PC-9 (cell line): Measurements from ENCODE around the gene OSGIN1. TPM values are rescaled to one million over a fixed set of nuclear protein-coding genes. Genes with fewer than 3 reads are reported as not detected.

Source experiments
- BruUV-seq: library from RNA; stranded (reverse); fragments of 400-500 nt; replicated peaks from 2 replicates; lab custom pipeline; 2021; lab: Mats Ljungman, UMichigan
- CTCF ChIA-PET: fragments of 300-600 bp; sonication (Branson Sonifier 250); formaldehyde crosslinking; loops from one replicate; lab custom pipeline; 2022; ENCODE audit warnings: antibody characterized with exemption; lab: Charles Lee
- POLR2A ChIA-PET: fragments of 300-600 bp; sonication (Branson Sonifier 250); formaldehyde crosslinking; loops from one replicate; lab custom pipeline; 2022; ENCODE audit warnings: antibody characterized with exemption; ENCODE audit not compliant: unreplicated experiment; lab: Charles Lee
- DNase-seq, 2 experiments: peaks; one replicate each; pipeline versions ENCODE4 v3.0.0 to v3.0.0-alpha.2; 2015 to 2022; ENCODE audit warnings: mixed read lengths in 1 of 2
- H2AFZ ChIP-seq: fragments of 200-600 bp; sonication (generic); 2 replicates; pipeline ENCODE4 v1.8.1; 2017; ENCODE audit warnings: antibody characterized with exemption
- H3F3A ChIP-seq: fragments of 200-600 bp; sonication (generic); 2 replicates; pipeline ENCODE4 v1.8.1; 2017; ENCODE audit warnings: antibody characterized with exemption, mild to moderate bottlenecking, low read depth; ENCODE audit not compliant: insufficient read depth
- H3K27ac ChIP-seq: fragments of 200-600 bp; sonication (generic); 2 replicates; pipeline ENCODE4 v1.6.1; 2016; ENCODE audit warnings: mixed run types
- H3K27me3 ChIP-seq: fragments of 200-600 bp; sonication (generic); 2 replicates; pipeline ENCODE4 v1.6.1; 2016; ENCODE audit warnings: low read depth, mixed run types; ENCODE audit not compliant: insufficient read depth
- H3K36me3 ChIP-seq: fragments of 200-600 bp; sonication (generic); 2 replicates; pipeline ENCODE4 v1.6.1; 2016; ENCODE audit warnings: low read depth, mixed run types
- H3K4me1 ChIP-seq: fragments of 200-600 bp; sonication (generic); replicated peaks from 2 replicates; pipeline ENCODE4 v1.6.1; 2016; ENCODE audit warnings: mixed run types; ENCODE audit not compliant: insufficient read depth
- H3K4me2 ChIP-seq: fragments of 200-600 bp; sonication (generic); 2 replicates; pipeline ENCODE4 v1.6.1; 2017; ENCODE audit warnings: mixed run types
- H3K4me3 ChIP-seq: fragments of 200-600 bp; sonication (generic); 2 replicates; pipeline ENCODE4 v1.6.1; 2016; ENCODE audit warnings: mixed run types
- H3K79me2 ChIP-seq: fragments of 200-600 bp; sonication (generic); 2 replicates; pipeline ENCODE4 v1.6.1; 2017; ENCODE audit warnings: low read depth, mixed run types
- H3K9me2 ChIP-seq: fragments of 200-600 bp; sonication (generic); 2 replicates; pipeline ENCODE4 v1.8.1; 2017; ENCODE audit warnings: mild to moderate bottlenecking; ENCODE audit not compliant: insufficient read depth
- H3K9me3 ChIP-seq: fragments of 200-600 bp; sonication (generic); 2 replicates; pipeline ENCODE4 v1.8.1; 2016; ENCODE audit warnings: low read depth; ENCODE audit not compliant: insufficient read depth
- H4K20me1 ChIP-seq: fragments of 200-600 bp; sonication (generic); 2 replicates; pipeline ENCODE4 v1.8.1; 2017; ENCODE audit not compliant: insufficient read depth
- EZH2 ChIP-seq: fragments of 200-600 bp; sonication (generic); IDR thresholded peaks from 2 replicates; pipeline ENCODE4 v1.8.0; 2017; ENCODE audit warnings: antibody characterized with exemption, low read depth
- intact Hi-C: fragments of 100-400 bp; cut with micrococcal nuclease; formaldehyde crosslinking; loops from one replicate; pipeline ENCODE4 v1.10.0; 2022; ENCODE audit not compliant: unreplicated experiment
- total RNA-seq: library from RNA; stranded (reverse); gene quantifications from 2 replicates; pipeline ENCODE4 v1.2.3, GENCODE V29; 2021
- TF ChIP-seq, protein P1 (sequence below): fragments of 200-600 bp; sonication (generic); conservative IDR thresholded peaks from 2 replicates; pipeline ENCODE4 v1.6.1; 2017; ENCODE audit warnings: mixed run types, antibody characterized with exemption, mild to moderate bottlenecking, moderate library complexity

The OSGIN1 gene
- total RNA-seq, 1 experiment from 2014 or later: 44.8 TPM

- Histone ChIP-seq H3K4me3 (no peak overlapping the region), H3K36me3 (0 out of 2 replicates have a peak, but pooled peaks cover 4% of the 10 kb centered on the region), H2AFZ (no peak overlapping the region), H3K9me2 (no peaks in the 10 kb centered on the region), H3K27me3 (no peaks in the 10 kb centered on the region), H3K79me2 (no peaks in the 10 kb centered on the region), H3K4me1 (no peaks in the 10 kb centered on the region), H3K27ac (no peak overlapping the region), H3K9me3 (no peaks in the 10 kb centered on the region), H3F3A (no peaks in the 10 kb centered on the region), H4K20me1 (no peaks in the 10 kb centered on the region; the same call in 1 of the 2 replicates), H3K4me2 (no peak overlapping the region)
- BruUV-seq: no TSS peak
- POLR2A ChIA-PET: interaction anchor here (0.6 to 0.7 kb wide), 2 partner anchors 90 to 1131 kb away, joined by 4 to 6 read pairs; no protein-coding TSS in a partner anchor
- CTCF ChIA-PET: no interaction called here
- no peak for DNase-seq
- TF ChIP-seq, protein P1, sequence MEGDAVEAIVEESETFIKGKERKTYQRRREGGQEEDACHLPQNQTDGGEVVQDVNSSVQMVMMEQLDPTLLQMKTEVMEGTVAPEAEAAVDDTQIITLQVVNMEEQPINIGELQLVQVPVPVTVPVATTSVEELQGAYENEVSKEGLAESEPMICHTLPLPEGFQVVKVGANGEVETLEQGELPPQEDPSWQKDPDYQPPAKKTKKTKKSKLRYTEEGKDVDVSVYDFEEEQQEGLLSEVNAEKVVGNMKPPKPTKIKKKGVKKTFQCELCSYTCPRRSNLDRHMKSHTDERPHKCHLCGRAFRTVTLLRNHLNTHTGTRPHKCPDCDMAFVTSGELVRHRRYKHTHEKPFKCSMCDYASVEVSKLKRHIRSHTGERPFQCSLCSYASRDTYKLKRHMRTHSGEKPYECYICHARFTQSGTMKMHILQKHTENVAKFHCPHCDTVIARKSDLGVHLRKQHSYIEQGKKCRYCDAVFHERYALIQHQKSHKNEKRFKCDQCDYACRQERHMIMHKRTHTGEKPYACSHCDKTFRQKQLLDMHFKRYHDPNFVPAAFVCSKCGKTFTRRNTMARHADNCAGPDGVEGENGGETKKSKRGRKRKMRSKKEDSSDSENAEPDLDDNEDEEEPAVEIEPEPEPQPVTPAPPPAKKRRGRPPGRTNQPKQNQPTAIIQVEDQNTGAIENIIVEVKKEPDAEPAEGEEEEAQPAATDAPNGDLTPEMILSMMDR: no peak
- no peak for TF ChIP-seq EZH2
- intact Hi-C loops: no loop called here
These were observed 41.8 kb upstream of the OSGIN1 start for GRCh38 chr16:83911290-83911689.

GRCh38 chr16:83912519-83913244 lies 40.4 kb upstream of the OSGIN1 start:
- H3K36me3 ChIP-seq: 0 out of 2 replicates have a peak, but pooled peaks cover under 1% of the 10 kb centered on the region
- no peaks in the 10 kb centered on the region for H3F3A ChIP-seq
- ChIA-PET CTCF (interaction anchor here (0.7 to 0.9 kb wide), 2 partner anchors 41 to 101 kb away, joined by 3 read pairs; no protein-coding TSS in a partner anchor), POLR2A (interaction anchor here (0.6 kb wide), 2 partner anchors 9 to 548 kb away, joined by 3 to 4 read pairs; no protein-coding TSS in a partner anchor)
- no peak overlapping the region for H3K27ac ChIP-seq
- DNase-seq: no peak
- no peaks in the 10 kb centered on the region for H3K4me1 ChIP-seq
- no peak overlapping the region for H2AFZ ChIP-seq
- H3K4me2 ChIP-seq: no peak overlapping the region
- H3K9me3 ChIP-seq: no peaks in the 10 kb centered on the region
- H3K9me2 ChIP-seq: no peaks in the 10 kb centered on the region
- BruUV-seq: no TSS peak
- no peak overlapping the region for H3K4me3 ChIP-seq
- no peaks in the 10 kb centered on the region for H4K20me1 ChIP-seq
- no peaks in the 10 kb centered on the region for H3K27me3 ChIP-seq
- no peak for TF ChIP-seq EZH2
- TF ChIP-seq, protein P1: no peak
- no peaks in the 10 kb centered on the region for H3K79me2 ChIP-seq
- intact Hi-C loops: no loop called here

DNA sequence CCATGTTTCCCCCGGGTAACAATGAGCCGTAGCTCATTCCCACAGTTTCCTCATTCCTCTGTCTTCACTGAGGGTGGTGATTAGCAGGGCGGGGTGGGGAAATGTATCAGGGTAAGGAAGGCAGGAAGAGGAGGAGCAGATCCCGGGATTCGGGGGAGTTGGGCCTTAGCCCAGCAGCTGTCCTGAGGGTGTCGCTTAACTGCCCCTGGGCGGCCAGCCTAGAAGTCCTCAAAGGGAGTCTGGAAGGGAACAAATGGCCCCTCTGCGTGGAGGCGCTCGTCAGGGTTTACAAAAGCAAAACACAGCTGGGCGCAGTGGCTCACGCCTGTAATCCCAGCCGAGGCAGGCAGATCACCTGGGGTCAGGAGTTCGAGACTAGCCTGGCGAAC lies 39.8 kb upstream of the OSGIN1 start:
- Histone ChIP-seq H3F3A (no peaks in the 10 kb centered on the region), H3K27ac (no peak overlapping the region), H3K9me3 (no peaks in the 10 kb centered on the region), H3K9me2 (no peaks in the 10 kb centered on the region), H3K4me3 (no peak overlapping the region), H3K4me2 (no peak overlapping the region), H3K27me3 (no peaks in the 10 kb centered on the region), H3K4me1 (no peaks in the 10 kb centered on the region), H2AFZ (no peak overlapping the region), H4K20me1 (no peaks in the 10 kb centered on the region), H3K36me3 (no peaks in the 10 kb centered on the region), H3K79me2 (no peaks in the 10 kb centered on the region)
- no peak for DNase-seq
- ChIA-PET CTCF (interaction anchor here (0.7 to 0.9 kb wide), 2 partner anchors 40 to 101 kb away, joined by 3 read pairs; no protein-coding TSS in a partner anchor), POLR2A (interaction anchor here (0.7 kb wide), 1 partner anchor 67 kb away, joined by 5 read pairs; no protein-coding TSS in a partner anchor)
- intact Hi-C loops: no loop called here
- no peak for TF ChIP-seq EZH2
- TF ChIP-seq, protein P1: no peak
- no TSS peak for BruUV-seq
